ENCODE data around the gene BRD1. TPM values are rescaled to one million over a fixed set of nuclear protein-coding genes. Genes with fewer than 3 reads are reported as not detected.

BRD1 gene
- total and polyA plus RNA-seq, 8 donors, result 10.0 to 92.4 (median 30.4) TPM

DNA sequence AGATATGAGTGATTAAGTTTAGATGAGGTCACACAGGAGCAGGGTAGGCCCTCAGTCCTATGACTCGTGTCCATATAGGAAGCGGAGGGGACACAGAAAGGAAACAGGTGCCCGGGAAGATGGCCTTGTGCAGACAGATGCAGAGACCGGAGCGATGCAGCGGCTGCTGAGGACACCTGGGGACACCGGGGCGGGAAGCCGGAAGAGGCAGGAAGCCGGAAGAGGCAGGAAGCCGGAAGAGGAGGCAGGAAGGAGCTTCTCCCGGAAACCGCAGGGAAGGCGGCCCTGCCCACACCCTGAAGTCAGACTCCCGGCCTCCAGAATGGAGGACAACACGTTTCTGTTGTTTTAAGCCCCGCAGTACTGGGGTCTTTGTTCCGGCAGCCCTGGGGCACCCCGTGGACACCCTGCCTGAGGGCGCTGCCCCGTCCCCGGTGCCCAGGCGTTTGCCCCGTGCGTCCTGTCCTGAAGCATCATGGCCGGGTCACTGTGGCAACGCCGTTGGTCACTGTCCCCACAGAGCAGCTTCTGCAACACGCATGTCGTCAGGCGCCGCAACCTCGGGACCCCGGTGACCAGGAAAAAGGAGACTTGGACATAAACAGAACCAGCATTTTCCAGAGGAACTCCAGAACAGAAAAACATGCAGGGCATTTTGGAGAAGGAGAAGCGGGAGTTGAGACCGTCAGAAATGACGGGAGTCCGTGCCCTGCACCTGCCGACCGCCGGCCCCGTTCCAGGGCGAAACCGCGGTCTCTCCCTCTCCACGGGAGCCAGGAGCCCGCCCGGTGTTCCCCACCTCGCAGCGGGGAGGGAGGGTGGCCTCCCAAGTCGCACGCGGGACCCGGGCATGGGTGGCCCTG is 103.4 kb downstream of the BRD1 start:
- DNase-seq, result no peak
- intact Hi-C loops (cut with DNase I; ENCODE audit: low total_unique reads), result no loop called here
- H3K4me1 ChIP-seq, result peaks cover 0 to 13% (median 7%) of the 10 kb centered on the region in 4 donors
- TF ChIP-seq EP300 (IDR thresholded peaks at IDR 0.05) (no peak), POLR2A (IDR thresholded peaks at IDR 0.05) (no peak), POLR2AphosphoS5 (IDR thresholded peaks at IDR 0.05) (no peak)
- TF ChIP-seq, protein P1, sequence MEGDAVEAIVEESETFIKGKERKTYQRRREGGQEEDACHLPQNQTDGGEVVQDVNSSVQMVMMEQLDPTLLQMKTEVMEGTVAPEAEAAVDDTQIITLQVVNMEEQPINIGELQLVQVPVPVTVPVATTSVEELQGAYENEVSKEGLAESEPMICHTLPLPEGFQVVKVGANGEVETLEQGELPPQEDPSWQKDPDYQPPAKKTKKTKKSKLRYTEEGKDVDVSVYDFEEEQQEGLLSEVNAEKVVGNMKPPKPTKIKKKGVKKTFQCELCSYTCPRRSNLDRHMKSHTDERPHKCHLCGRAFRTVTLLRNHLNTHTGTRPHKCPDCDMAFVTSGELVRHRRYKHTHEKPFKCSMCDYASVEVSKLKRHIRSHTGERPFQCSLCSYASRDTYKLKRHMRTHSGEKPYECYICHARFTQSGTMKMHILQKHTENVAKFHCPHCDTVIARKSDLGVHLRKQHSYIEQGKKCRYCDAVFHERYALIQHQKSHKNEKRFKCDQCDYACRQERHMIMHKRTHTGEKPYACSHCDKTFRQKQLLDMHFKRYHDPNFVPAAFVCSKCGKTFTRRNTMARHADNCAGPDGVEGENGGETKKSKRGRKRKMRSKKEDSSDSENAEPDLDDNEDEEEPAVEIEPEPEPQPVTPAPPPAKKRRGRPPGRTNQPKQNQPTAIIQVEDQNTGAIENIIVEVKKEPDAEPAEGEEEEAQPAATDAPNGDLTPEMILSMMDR (IDR thresholded peaks at IDR 0.05), result no peak
- peaks cover 0 to 87% (median 47%) of the 10 kb centered on the region in 3 donors for H3K27me3 ChIP-seq
- peak overlapping the region; percentile 18 to 38 (median 30) for H3K4me3 ChIP-seq
- 44 to 58% (median 50%) methylated on average over 46 to 54 of the region's 54 CpGs for WGBS, 5 donors
- H3K27ac ChIP-seq, result no peak overlapping the region
- H3K36me3 ChIP-seq, result no peaks in the 10 kb centered on the region
- H3K9me3 ChIP-seq, result no peaks in the 10 kb centered on the region

DNA sequence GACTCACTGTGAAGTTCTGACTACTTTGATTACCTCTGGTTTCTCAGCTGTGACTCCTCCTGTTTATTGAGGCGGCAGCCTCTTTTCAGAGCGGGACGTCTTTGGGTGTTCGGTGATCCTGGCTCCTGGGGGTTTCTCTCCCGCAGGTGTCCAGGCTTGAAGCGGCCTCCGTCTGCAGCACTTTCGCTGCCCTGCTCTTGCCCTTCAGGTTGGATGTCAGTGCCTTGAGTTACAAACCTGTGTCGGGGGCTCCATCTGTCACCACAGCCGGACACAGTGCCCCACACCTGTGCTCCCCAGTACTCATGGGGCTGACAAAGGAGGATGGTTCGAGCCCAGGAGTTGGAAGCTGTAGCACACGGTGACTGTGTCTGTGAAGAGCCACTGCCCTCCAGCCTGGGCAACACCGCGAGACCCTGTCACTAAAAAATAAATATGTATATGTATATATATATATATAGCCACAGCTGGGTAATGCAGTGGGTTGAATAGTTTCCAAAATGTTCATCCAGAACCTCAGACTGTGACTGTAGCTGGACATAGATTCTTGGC is 104.1 kb downstream of the BRD1 start:
- TF ChIP-seq POLR2AphosphoS5 (IDR thresholded peaks at IDR 0.05) (no peak), EP300 (IDR thresholded peaks at IDR 0.05) (no peak), POLR2A (IDR thresholded peaks at IDR 0.05) (no peak)
- TF ChIP-seq, protein P1 (IDR thresholded peaks at IDR 0.05), result no peak
- Histone ChIP-seq H3K27me3 (peaks cover 0 to 87% (median 41%) of the 10 kb centered on the region in 3 donors), H3K9me3 (no peaks in the 10 kb centered on the region), H3K4me1 (peaks cover 0 to 13% (median 7%) of the 10 kb centered on the region in 4 donors), H3K36me3 (no peaks in the 10 kb centered on the region), H3K4me3 (peak overlapping the region in 1 of 4 donors; percentile 36), H3K27ac (no peak overlapping the region)
- DNase-seq, result no peak
- intact Hi-C loops (cut with DNase I; ENCODE audit: low total_unique reads), result no loop called here
- 81 to 89% (median 85%) methylated on average over 14 of the region's 14 CpGs for WGBS, 5 donors

Small RNAs within 50 kb of the gene (small RNA-seq; reads per million reads assigned to genes)
- gene AL117328.1 (0 reads per million in 4 donors), gene RF00017 (0 reads per million in 4 donors)

Other genes starting within 250 kb of the BRD1 start
- 10 to 100 TPM; 11.9 to 31.7 (median 21.6) TPM for gene ZBED4, start 26.0 kb upstream of the BRD1 start, total RNA-seq
- gene ZBED4, start 26.0 kb upstream of the BRD1 start, polyA plus RNA-seq, result 1 to 10 TPM; 2.2 to 3.2 (median 3.2) TPM
- 10 to 100 TPM in 2 of 5 donors, 1 to 10 TPM in 3; 2.3 to 30.7 (median 9.4) TPM for gene ALG12, start 90.6 kb upstream of the BRD1 start, total RNA-seq
- 1 to 10 TPM; 3.8 to 9.2 (median 8.8) TPM for gene ALG12, start 90.6 kb upstream of the BRD1 start, polyA plus RNA-seq
- gene CRELD2, start 90.8 kb upstream of the BRD1 start, total RNA-seq, result 10 to 100 TPM; 35.4 to 83.0 (median 81.1) TPM
- 10 to 100 TPM; 19.4 to 30.4 (median 29.0) TPM for gene CRELD2, start 90.8 kb upstream of the BRD1 start, polyA plus RNA-seq
- 100 to 1,000 TPM in 3 of 5 donors, 10 to 100 TPM in 2; 51.9 to 802 (median 298) TPM for gene PIM3, start 132.9 kb upstream of the BRD1 start, total RNA-seq
- 10 to 100 TPM; 75.6 to 87.6 (median 81.6) TPM for gene PIM3, start 132.9 kb upstream of the BRD1 start, polyA plus RNA-seq
- gene IL17REL, start 184.9 kb upstream of the BRD1 start, total RNA-seq, result 1 to 10 TPM in 1 of 5 donors, under 1 TPM in 2, not detected in 2; 0.87 to 1.2 (median 0.92) TPM
- under 1 TPM in 1 of 3 donors, not detected in 2; 0.03 TPM for gene IL17REL, start 184.9 kb upstream of the BRD1 start, polyA plus RNA-seq
- not detected for gene TTLL8, start 230.4 kb upstream of the BRD1 start, total RNA-seq
- gene TTLL8, start 230.4 kb upstream of the BRD1 start, polyA plus RNA-seq, result not detected